GM21723 (cell line): ENCODE measurements around the gene NIPA2.

Experiments used
- ATAC-seq: cut with Tn5 transposase; IDR thresholded peaks from one replicate; pipeline ENCODE4 v1.9.1; 2021; ENCODE audit warnings: mild to moderate bottlenecking, moderate library complexity; ENCODE audit not compliant: unreplicated experiment

The NIPA2 gene

DNA sequence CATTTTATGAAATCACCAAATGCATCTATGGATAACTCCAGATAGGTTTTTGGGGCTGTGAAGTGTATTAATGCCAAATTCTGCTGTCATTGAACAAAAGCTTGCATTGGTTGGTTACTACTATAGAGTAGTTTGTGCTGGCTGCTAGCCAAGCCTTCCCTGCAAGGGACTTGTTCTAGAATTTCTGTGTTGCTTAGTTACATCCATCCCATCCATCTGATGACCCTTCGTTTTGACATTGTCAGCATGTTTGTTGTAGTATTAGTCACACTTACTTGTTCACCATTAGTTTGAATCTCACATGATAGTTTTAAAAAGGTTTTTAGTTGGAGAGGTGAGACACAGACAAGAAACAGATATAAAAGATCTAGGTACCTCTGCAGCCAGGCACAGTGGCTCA lies 7.0 kb upstream of the NIPA2 start:
- no peak for ATAC-seq

DNA sequence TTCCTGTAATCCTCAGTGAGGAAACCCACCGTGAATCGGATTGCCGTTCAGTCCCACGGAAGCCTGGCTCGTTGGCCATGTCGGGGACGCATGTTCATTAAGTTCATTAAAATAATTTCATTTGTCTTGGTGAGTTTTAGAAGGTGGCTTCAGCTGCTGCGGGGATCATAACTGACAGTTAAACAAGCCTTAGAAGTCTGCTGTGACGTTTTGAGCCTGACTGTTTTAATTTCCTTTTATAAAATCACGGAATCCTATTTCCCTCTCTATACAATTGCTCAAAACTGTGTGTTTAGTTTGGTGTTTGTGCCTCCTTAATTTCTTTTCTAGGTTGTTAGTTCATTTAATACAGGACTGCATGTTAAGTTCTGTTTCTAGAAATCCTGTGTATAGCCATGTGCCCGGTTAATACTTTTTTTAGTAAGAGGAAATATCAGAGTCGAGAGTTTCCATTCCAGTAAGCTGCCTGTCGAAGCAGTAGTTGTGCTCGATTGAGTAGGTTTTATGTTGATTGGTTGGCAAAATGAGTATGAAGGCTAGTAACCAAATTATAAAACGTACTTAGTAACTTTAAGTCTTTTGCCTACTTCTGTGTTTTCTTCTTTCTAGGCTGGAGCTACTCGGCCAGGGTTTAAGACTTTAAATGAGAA lies 705 bp downstream of the NIPA2 start:
- no peak for ATAC-seq

DNA sequence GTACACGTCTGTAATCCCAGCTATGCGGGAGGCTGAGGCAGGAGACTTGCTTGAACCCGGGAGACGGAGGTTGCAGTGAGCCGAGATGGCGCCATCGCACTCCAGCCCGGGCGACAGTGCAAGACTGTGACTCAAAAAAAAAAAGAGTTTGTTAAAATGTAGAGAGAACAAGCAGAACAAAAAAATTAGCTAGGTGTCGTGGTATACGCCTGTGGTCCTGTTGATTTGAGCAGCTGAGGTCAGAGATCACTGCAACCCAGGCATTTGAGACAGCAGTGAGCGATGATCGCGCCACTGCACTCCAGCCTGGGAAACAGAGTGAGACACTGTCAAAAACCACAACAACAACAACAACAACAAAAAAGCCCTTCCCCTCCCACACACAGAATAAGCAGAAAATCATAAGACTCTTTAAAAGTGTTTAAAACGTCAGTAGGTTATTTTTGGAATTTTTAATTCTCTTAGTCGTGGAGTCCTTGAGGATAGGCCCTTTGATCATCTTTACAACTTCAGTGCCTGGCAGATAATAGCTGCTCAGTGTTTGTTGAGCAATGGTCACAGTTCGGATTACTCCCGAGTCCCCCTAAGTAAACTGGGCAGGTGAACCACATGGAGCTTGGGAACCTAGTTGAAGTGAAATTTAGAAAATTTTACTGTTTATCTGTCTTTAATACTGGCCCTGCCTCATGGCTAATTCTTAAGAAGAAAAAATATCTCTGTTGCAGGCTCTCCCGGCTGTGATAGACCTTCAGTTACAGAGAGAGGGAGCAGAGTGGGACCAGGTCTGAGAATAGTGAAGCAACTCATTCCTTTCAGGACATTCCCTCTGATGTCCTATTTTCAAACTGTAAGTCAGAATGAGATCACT lies 6.2 kb downstream of the NIPA2 start:
- no peak for ATAC-seq

DNA sequence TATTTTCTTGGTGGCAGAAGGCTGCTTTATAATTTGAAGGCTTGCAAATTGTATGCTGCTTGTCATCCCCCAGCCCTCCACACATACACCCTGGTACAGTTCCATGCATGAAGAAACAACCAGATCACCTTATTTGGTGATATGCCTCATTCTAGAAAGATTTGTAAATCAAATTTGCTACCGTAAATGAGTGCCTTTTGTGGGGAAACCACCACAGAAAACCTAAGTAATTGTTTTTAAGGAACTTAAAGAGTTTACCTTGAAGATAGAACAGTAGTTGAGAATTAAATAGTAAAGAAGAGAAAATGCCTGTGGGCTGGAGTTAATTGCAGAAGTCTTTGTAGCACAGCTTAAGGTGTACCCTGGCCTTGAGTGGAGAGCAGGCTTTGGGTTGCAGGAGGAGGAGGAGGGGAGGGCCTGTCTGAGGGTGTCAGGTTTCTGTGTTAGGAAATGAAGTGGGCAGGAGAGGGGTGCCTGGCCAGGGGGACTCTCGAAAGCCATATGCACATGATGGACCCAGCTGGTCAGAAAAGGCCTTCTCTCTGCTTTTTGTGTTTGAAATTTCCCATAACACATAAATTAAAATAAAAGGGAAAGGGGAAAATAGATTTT lies 6.9 kb downstream of the NIPA2 start:
- no peak for ATAC-seq

DNA sequence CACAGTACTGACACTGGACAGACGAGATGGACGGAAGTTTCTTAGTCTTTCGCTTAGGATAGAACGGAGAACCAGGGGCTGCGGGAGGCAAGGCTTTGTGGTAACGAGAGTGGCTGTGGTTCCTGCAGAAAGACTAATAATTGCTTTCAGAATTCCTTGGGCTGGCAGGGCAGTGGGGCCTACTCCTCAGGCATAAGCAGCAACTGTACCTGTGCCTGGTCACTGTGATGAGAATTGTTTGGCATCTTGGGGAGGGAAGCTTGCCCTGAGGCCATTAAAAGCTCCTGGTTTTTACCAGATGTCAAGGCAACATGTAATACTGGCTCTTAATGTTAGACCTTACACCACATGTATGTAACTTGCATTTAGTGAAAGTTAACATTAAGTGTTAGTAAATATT lies 7.6 kb downstream of the NIPA2 start:
- no peak for ATAC-seq

DNA sequence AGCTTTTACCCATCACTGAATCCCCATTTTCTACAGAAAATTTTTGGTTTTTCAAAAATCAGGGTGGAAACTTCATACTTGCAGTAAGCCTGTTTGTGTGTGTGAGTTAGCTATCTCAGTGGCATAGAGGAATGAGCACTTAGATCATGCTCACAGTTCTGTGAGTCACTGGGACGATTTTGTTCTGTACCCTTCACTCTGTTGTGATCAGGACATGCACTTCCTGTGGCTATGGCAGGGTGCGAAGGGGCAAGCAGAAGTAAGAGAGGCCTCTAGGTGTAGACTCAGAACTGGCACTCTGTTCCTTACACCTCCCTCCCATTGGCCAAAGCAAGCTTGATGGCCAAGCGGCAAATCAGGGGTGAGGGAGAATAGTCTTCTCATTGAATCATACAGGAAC lies 11.6 kb downstream of the NIPA2 start:
- no peak for ATAC-seq

DNA sequence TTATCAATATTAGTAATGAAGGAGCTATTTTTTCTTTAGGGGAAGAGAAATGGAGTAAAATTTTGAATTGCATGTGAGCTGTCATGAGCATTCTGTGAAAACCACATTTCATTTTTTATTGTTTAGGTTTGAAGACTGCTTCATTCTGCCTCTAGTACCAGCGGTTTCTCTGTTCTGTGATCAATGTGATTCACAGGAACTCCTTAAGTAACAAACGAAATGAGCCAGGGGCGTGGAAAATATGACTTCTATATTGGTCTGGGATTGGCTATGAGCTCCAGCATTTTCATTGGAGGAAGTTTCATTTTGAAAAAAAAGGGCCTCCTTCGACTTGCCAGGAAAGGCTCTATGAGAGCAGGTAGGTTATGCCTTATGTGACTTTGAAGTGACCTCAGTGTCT lies 13.0 kb downstream of the NIPA2 start:
- ATAC-seq: no peak

DNA sequence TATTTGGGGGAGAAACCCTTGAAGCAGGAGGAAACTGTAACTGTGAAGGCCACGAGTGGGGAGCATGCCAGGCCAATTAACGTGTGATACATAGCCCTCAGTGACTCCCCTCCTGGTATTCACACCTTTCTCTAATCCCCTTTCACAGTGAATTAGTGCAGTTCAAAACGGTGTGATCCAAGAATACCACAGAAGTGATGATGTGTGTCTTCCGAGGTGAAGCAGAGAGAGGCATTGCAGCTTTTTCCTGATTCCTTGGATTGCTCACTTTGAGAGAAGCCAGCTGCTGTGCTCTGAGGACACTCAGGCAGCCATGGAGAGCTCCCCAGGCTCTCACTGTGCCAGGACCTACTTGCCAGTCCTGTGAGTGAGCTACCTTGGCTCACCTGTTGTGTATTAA lies 17.3 kb downstream of the NIPA2 start:
- ATAC-seq: no peak

DNA sequence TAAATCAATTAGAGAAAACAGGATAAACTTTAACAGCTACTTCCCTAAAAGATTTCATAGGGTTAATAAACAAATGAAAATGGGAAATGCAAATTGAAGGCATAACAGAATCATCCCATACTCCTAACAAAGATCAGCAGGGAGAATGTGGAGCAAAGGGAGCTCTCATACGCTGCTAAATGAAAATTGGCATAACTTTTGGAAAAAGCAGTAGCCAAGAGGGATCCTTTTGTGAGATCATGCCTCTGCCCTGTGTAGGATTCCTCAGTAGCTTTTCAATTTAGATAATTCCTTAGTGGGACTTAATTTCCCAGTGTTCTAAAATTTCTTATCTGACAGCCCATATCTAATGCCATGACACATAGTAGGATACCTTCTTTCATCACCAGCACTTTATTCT lies 18.2 kb downstream of the NIPA2 start:
- ATAC-seq: no peak

DNA sequence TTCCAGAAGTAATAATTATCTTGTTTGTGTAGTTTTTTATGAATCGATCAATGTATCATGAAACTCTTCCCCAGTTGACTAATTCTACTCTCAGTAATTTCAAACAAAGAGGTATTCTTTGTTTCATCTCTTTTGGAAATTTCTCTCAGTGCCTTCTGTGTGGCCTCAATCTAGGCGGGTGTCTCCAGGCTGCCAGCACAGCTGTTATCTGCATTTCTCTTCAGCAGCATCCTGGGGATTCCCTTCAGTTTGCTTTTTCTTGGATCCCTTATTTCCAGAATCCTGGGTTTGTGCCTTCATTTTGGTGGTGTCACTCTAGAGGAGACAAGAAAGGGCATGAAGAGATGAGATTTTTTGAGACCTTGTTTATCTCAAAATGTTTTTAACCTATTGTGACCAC lies 22.7 kb downstream of the NIPA2 start:
- ATAC-seq: no peak

DNA sequence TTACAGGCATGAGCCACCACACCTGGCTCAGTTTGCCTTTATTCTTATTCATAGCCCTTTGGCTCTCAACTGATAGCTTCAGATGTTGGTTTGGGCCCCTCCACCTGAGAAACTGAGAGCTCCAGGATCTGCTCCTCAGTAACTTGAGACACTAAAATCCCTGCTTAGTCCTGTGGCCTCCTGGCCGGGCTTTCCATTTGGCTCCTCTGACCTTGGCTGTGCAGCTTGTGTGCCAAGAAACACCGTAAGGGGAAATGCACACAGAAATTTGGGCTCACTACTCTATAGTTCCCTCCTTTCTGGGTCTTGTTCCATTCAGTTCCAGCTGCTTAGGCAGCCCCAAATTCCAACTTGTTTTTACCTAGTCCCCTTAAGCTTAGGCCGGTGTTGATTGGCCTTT lies 24.9 kb downstream of the NIPA2 start:
- no peak for ATAC-seq

DNA sequence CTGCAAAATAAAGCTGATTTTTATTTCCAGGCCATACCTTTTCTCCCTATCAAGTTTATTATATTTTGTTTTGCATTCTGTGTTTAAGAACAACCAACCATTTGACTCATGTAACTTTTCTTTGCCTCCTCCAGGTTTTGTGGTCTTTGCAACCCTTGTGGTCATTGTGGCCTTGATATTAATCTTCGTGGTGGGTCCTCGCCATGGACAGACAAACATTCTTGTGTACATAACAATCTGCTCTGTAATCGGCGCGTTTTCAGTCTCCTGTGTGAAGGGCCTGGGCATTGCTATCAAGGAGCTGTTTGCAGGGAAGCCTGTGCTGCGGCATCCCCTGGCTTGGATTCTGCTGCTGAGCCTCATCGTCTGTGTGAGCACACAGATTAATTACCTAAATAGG lies 27.6 kb downstream of the NIPA2 start:
- ATAC-seq: no peak

DNA sequence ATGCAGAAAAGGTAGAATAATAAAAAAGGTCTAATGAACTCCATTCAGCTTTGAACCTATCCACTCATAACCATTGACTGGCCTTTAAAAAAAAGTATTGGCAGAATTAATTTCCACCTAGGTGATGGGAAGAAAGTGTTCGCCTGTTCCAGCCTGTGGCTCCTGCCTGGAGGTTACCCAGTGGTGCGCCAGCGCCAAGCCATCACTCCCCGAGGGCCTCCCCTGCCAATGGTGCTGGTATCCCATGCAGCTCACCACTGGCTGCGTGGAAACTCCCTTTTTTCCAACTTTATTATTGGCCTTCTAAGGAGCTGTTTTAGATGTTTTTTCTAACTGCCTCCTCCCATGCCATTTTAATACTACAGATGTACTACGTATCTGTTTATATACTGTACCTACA lies 29.4 kb downstream of the NIPA2 start:
- no peak for ATAC-seq

DNA sequence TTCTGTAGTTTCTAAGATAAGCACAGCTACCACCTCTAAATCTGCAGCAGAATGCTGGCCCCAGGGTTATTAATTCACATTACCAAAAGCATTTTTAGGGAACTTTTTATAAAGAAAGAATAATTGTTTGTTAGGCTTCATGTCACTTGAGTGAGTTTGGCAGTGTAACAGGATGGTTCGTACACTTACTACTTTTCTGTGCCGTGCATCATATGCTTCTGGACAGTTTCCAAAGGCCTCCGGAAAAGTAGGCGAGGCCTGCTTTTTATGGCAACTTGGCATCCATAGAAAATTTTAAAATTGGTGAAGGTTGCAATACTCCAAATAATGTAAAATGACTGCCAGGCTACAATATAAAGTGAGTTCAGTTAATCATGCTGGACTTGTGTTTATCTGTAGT lies 30.0 kb downstream of the NIPA2 start:
- ATAC-seq: no peak

DNA sequence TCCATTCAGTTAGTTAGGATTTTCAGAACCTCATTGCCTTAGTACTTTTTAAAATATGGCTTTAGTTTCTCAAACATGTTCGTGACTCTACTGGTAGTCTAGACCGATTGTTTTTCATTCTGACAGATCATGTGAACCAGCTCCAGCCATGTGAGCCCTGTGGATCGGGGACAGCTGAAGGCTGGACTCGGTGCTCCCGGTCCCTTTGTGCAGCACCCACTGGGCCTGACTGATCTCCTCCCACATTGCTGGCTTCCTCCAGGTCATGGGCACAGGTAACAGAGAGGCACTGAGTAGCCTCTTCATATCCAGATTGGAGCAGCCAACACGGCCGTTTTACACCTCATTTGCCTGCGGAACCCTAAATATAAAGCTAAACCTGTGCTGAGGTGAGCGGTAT lies 30.5 kb downstream of the NIPA2 start:
- no peak for ATAC-seq

DNA sequence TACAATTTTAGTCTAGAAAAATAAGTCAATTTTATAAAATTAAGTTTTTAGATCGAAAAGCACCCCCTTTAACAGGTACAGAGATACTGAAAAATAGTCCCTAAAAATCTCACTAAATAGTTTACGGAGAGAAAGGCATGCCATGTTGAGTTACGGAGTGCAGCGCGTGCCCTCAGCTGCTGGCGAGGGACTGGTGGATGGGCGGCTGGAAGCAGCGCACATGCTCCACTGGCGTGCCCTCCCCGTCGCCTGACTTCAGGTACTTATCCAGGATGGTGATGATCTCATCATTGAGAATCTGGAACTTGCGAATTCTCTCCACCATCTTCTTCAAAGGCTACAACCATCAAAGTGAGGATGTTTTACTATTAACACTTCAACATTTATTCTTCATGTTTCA lies 31.4 kb downstream of the NIPA2 start:
- ATAC-seq: no peak

DNA sequence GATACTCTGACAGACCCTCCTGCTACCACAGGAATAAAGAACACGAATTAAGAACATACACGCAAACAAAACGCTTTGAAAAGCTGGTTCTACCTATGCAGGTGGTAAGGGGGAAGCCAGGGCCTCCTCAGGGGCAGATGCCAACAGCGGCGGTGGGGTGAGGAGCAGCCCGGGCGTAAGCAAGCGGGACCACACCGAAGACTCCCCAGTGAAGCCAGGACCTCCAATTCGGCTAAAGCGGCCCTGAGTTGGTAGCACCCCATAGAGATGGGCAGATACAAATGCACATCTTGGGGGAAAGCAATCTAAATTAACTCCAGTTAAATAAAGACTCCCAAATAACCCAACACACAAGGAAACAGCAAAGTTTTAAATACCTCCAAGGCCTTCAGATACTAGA lies 32.4 kb downstream of the NIPA2 start:
- no peak for ATAC-seq

DNA sequence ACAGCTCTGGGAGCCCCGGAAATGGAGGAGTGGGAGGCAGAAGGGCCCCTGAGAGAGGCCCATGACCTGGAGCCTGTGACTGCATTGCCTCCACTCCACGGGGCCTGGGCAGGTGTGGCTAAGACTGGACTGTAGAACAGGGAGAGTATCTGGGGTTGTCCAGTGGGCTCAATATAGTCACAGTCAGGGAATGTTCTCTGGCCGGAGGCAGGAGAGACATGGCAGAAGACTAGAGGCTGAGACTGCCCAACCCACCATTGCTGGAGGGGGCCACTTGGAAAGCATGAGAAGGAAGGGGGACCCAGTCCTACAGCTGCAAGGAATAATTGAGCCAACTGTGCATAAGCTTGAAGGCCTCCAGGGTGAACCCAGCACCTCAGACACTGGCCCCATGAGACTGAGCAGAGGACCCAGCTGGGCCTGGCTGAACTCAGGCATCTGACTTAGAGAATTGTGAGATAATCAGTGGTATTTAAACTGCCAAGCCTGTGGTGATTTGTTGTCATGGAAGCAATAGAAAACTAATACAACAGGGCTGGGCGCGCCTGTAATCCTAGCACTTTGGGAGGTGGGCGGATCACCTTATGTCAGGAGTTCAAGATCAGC lies 33.1 kb downstream of the NIPA2 start:
- ATAC-seq: no peak

DNA sequence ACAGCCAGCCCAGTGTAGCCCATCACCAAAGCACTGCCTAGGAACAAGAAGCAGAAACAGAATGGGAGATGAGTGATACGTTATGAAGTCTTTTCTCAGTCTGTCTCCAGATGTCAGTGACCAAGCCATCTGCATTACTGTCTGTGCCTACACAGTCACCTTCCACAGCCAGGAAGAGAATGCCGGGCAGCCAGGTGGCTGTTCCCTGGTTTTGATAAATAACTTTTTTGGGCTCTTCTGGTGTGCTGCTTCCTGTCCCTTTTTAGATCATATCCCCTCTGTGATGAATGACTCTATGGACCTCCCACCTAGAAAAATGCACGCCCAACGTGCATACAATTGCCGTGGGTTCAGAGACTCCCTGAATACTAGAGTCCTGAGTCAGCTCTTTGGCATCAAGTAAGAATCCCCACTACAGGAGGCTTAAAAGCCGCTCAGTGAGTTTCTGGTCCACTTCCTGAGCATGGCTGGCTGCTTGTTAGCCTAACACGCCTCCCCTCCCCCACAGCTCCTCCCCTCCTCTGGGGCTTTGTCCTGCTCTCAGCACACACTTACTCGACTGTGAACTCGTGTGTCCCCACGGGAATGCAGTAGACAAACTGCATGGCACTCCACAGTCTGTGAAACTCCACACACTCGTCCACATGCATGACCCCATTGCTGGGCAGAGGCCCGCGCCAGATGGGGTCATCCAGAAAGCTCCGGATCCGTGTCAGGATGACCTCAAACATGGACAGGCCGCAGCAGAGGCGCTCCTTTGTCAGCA lies 34.7 kb downstream of the NIPA2 start:
- ATAC-seq: no peak

DNA sequence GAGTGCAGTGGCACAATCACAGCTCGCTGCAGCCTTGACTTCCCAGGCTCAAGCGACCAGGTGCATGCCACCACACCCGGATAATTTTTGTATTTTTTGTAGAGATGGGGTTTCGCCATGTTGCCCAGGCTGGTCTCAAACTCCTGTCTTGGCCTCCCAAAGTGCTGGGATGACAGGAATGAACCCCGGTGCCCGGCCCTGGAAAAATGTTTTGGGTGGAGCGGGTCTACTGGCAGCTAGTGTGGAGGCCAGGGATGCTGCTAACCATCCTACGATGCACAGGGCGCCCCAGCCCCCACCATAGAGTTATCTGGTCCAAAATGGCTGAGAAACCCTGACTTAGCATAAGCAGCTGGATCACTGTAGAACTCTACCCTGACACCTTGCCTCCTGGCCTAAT lies 35.4 kb downstream of the NIPA2 start:
- ATAC-seq: no peak

DNA sequence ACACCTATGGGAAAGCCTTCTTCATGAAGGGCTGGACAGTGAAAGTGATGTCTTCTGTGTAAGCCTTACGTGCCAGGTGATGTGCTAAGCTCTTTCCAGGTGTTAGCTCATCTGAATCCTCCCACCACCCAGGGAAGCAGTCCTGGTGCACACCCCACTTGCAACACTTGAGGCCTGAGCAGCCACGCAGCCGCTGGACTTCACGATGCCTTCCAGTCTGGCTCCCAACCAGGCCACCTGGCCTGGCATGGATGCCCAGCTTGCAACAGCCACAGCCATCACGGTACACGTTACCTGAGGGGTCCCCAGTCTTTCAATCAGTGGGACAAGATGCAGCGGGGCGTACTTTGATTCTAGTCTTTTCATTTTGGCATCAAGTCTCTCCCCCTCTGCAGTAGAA lies 35.8 kb downstream of the NIPA2 start:
- no peak for ATAC-seq
